ENCODE results near the gene GFRA3. TPM values are rescaled to one million over a fixed set of nuclear protein-coding genes. Genes with fewer than 3 reads are reported as not detected.

GFRA3 gene
- total RNA-seq, 1 experiment from 2014 or later, result not detected

Other genes starting within 250 kb of the GFRA3 start
- gene FAM13B, start 241.5 kb downstream of the GFRA3 start, total RNA-seq (2014; rRNA removed; shearing (Covaris generic)), result 7.7 and 11.3 TPM in 2 replicates
- gene WNT8A, start 190.6 kb downstream of the GFRA3 start, total RNA-seq (2014; rRNA removed; shearing (Covaris generic)), result not detected in 2 replicates
- gene NME5, start 135.2 kb downstream of the GFRA3 start, total RNA-seq (2014; rRNA removed; shearing (Covaris generic)), result 2.6 and 5.6 TPM in 2 replicates
- 46.5 and 55.2 TPM in 2 replicates for gene BRD8, start 96.0 kb downstream of the GFRA3 start, total RNA-seq (2014; rRNA removed; shearing (Covaris generic))
- 130 and 131 TPM in 2 replicates for gene KIF20A, start 95.5 kb downstream of the GFRA3 start, total RNA-seq (2014; rRNA removed; shearing (Covaris generic))
- gene CDC23, start 61.3 kb downstream of the GFRA3 start, total RNA-seq (2014; rRNA removed; shearing (Covaris generic)), result 48.2 and 51.7 TPM in 2 replicates
- gene CDC25C, start 57.2 kb upstream of the GFRA3 start, total RNA-seq (2014; rRNA removed; shearing (Covaris generic)), result 21.6 and 25.1 TPM in 2 replicates
- 24.8 and 25.8 TPM in 2 replicates for gene FAM53C, start 63.6 kb upstream of the GFRA3 start, total RNA-seq (2014; rRNA removed; shearing (Covaris generic))
- gene KDM3B, start 78.1 kb upstream of the GFRA3 start, total RNA-seq (2014; rRNA removed; shearing (Covaris generic)), result 49.0 and 53.1 TPM in 2 replicates
- gene REEP2, start 164.4 kb upstream of the GFRA3 start, total RNA-seq (2014; rRNA removed; shearing (Covaris generic)), result 2.1 and 6.0 TPM in 2 replicates
- gene EGR1, start 190.9 kb upstream of the GFRA3 start, total RNA-seq (2014; rRNA removed; shearing (Covaris generic)), result 5.5 and 9.3 TPM in 2 replicates